ENCODE measurements around the gene SULT4A1.

SULT4A1 gene

DNA sequence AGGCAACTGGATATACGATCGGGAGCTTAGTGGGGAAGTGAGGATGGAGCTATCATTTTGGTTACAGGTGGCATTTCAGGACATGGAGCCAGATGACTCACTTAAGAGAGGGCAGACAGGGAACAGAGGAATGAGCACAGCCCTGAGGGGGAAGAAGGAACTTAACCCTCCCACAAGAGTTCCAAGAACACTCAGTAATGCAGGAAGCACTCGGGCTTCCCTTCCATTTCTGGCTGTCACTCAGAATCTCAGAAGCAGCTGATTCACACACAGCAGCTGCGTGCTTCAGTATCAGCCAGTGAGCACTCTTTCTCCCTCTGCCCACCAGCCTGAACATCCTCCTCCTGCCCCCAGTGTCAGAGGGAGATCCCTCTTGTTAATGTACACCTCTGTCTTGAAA lies 85.0 kb downstream of the SULT4A1 start:
- TF ChIP-seq, protein P1, sequence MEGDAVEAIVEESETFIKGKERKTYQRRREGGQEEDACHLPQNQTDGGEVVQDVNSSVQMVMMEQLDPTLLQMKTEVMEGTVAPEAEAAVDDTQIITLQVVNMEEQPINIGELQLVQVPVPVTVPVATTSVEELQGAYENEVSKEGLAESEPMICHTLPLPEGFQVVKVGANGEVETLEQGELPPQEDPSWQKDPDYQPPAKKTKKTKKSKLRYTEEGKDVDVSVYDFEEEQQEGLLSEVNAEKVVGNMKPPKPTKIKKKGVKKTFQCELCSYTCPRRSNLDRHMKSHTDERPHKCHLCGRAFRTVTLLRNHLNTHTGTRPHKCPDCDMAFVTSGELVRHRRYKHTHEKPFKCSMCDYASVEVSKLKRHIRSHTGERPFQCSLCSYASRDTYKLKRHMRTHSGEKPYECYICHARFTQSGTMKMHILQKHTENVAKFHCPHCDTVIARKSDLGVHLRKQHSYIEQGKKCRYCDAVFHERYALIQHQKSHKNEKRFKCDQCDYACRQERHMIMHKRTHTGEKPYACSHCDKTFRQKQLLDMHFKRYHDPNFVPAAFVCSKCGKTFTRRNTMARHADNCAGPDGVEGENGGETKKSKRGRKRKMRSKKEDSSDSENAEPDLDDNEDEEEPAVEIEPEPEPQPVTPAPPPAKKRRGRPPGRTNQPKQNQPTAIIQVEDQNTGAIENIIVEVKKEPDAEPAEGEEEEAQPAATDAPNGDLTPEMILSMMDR (IDR thresholded peaks at IDR 0.05): no peak
- Histone ChIP-seq H3K4me3 (no peak overlapping the region), H3K27ac (no peak overlapping the region)
- DNase-seq (ENCODE audit: low spot score): no peak

DNA sequence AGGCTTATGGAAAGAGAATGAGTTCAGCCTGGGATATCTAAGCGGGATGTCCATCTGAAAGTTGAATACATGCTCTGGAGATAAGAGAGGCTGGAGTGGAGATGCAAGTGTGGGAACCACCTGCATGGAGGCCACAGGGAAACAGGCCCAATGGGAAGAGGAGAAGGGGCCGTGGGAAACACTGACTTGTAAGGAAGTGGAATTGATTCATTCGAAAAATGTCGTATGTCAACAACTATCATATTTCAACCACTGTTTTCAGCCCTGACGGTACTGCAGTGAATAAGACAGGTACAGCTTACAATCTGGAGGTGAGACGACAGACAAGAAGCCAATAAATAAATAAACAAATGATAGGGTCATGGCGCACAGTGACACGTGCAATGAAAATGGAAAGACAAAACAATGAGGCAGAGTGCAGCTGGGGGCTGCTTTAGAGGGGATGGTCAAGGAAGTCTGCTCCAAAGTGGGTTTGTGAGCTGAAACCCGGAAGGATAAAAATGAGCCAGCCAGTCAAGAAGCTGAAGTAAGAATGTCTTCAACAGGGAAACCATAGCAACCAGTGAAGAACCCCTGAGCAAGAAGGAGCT lies 86.1 kb downstream of the SULT4A1 start:
- no peak overlapping the region for H3K4me3 ChIP-seq
- H3K27ac ChIP-seq: no peak overlapping the region
- TF ChIP-seq, protein P1 (IDR thresholded peaks at IDR 0.05): no peak
- no peak for DNase-seq (ENCODE audit: low spot score)
